Measurements from ENCODE around the gene MPP2.

GRCh38 chr17:43914451-43914850 lies 7.1 kb upstream of the MPP2 start:
- TF ChIP-seq CTCF (IDR thresholded peaks at IDR 0.05) (no peak), POLR2A (IDR thresholded peaks at IDR 0.05) (no peak)
